Lower leg skin (tissue), 4 donors: ENCODE data around the gene CYBA. TPM values are rescaled to one million over a fixed set of nuclear protein-coding genes. Genes with fewer than 3 reads are reported as not detected.

Experiments
- DNase-seq, 2 donors: peaks; one replicate each; pipeline ENCODE4 v3.0.0-alpha.2; 2019; ENCODE audit warnings: low spot score in 2 of 2
- H3K4me3 ChIP-seq: fragments of 200-600 bp; sonication (generic); 2 replicates; pipeline ENCODE4 v1.5.1; 2017; ENCODE audit warnings: mild to moderate bottlenecking, low read depth; ENCODE audit not compliant: poor library complexity, severe bottlenecking
- CTCF ChIP-seq, 3 donors: fragments of 450-650 bp; IDR thresholded peaks; one replicate each; pipeline ENCODE4 v1.5.1; 2016; ENCODE audit warnings: antibody characterized with exemption in 3 of 3, mild to moderate bottlenecking in 3 of 3, moderate library complexity in 2 of 3
- POLR2A ChIP-seq, 2 donors: fragments of 450-650 bp; IDR thresholded peaks; one replicate each; pipeline ENCODE4 v1.6.1; 2016 to 2017; ENCODE audit warnings: antibody characterized with exemption in 2 of 2, mild to moderate bottlenecking in 1 of 2, moderate library complexity in 1 of 2
- WGBS, 2 donors: methylation state at CpG; one replicate each; pipeline ENCODE4 v1.1.5; 2018; 5-methylcytosine and 5-hydroxymethylcytosine counted together
- intact Hi-C: fragments of 100-400 bp; cut with DNase I; formaldehyde crosslinking; loops from one replicate; pipeline ENCODE4 v1.15.0; 2023; ENCODE audit warnings: low total_unique reads
- total RNA-seq, 4 donors: library from RNA; depleted of rRNA; stranded (reverse); fragments of >200 nt; gene quantifications; one replicate each; pipeline ENCODE4 v1.1.0, GENCODE V29; 2016

CYBA gene
- total RNA-seq, 4 donors from 2014 or later, result 30.5 to 93.2 (median 44.7) TPM

DNA sequence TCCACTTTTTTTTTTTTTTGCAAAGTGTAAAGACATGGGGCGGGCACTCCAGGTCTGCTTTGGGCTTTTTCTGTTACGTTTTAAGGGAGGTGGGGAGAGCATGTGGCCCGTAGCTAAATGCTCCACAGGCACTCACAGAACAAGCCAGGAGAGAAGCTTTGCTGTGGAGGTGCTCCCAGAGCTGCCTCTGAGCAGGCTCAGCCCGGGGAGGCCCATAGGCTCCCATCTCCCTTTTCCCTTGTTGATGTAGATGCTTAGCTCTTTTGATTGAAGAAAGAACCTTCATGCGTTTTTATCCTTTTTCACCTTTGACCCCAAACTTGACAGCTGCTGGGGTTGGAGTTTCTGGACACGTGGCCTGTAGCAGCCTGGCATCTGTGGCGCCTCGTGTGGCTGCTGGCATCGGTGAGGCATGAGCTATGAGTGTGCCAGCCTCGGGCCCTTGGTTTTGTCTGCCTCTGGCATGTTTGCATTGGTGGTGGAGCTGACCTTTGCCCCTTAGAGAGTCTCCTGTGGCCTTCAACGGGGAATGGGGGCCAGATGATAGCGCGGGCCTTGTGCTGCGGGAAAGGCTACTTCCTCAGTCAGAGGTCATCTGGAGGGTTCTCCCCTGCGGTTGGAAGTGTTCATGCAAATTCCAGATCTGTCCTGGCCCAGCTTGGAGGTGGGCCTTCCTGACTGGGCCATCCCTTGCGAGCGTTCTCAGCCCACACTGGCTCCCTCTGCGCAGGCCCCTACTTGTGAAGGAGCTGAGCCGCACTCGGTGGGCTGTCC, 32.5 kb downstream of the CYBA start:
- H3K4me3 ChIP-seq, result no peak overlapping the region
- WGBS, 2 donors, result 82 to 87% methylated on average over 19 to 20 of the region's 20 CpGs
- TF ChIP-seq CTCF (IDR thresholded peaks at IDR 0.05) (no peak), POLR2A (IDR thresholded peaks at IDR 0.05) (no peak)
- intact Hi-C loops, result no loop called here
- DNase-seq, result no peak

GRCh38 chr16:88617268-88618031, 33.4 kb downstream of the CYBA start:
- 88 to 91% methylated on average over 20 of the region's 20 CpGs for WGBS, 2 donors
- DNase-seq, result no peak
- no peak overlapping the region for H3K4me3 ChIP-seq
- intact Hi-C loops, result no loop called here
- TF ChIP-seq CTCF (IDR thresholded peaks at IDR 0.05), result no peak
- TF ChIP-seq POLR2A (IDR thresholded peaks at IDR 0.05), result no peak

DNA sequence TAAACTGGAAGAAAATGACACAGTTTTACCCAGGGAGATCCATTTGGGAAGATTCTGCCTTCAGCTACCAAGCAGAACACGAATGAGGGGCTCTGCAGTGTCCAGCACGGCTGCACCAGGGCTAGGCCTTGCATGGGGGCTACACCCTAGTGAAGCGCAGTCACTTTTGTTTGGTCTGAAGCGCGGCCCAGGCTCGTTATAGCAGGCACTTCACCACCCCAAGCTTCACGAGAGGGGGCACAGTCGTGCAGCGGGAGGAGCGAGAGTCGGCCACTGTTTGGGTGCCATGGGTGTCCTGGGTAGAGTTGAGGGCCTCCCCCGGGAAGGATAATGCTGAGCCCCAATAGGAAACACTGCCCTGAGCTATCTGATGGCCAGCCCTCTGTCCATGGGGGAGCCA, 34.1 kb downstream of the CYBA start:
- WGBS, 2 donors, result 78 to 84% methylated on average over 12 of the region's 12 CpGs
- no peak overlapping the region for H3K4me3 ChIP-seq
- intact Hi-C loops, result no loop called here
- DNase-seq, result no peak
- TF ChIP-seq CTCF (IDR thresholded peaks at IDR 0.05) (no peak), POLR2A (IDR thresholded peaks at IDR 0.05) (no peak)

GRCh38 chr16:88616320-88616719, 34.5 kb downstream of the CYBA start:
- DNase-seq, result no peak
- no peak overlapping the region for H3K4me3 ChIP-seq
- TF ChIP-seq POLR2A (IDR thresholded peaks at IDR 0.05) (no peak), CTCF (IDR thresholded peaks at IDR 0.05) (no peak)
- intact Hi-C loops, result no loop called here
- WGBS, 2 donors, result 50 to 66% methylated on average over 12 to 13 of the region's 13 CpGs

DNA sequence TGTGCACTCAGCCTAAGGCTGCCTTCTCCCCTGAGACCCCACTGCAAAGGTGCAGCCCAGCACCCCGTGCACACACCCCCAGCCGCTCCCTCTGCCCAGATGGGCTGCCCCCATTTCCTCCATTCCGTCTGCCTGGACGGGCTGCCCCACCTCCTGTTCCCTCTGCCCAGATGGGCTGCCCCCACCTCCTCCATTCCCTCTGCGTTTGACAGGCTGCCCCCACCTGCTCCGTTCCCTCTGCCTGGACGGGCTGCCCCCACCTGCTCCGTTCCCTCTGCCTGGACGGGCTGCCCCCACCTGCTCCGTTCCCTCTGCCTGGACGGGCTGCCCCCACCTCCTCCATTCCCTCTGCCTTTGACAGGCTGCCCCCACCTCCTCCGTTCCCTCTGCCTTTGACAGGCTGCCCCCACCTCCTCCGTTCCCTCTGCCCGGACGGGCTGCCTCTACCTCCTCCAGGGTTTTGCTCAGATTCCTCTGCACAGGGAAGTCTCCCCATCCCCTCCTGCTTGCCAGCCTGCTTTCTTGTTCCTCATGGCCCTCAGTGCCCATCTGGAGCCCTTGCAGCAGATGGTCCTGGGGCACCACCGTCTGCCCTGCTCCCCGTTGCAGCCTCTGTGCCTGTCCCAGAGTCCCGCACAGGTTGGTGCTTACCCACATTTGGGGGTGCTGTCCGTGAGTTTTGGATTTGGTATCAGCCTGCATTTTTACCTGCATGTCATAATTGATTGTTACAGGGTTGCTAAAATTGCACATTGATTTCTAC, 35.9 kb downstream of the CYBA start:
- DNase-seq, result no peak
- TF ChIP-seq POLR2A (IDR thresholded peaks at IDR 0.05), result no peak
- TF ChIP-seq CTCF (IDR thresholded peaks at IDR 0.05), result no peak
- intact Hi-C loops, result no loop called here
- 90 to 92% methylated on average over 19 of the region's 19 CpGs for WGBS, 2 donors
- H3K4me3 ChIP-seq, result no peak overlapping the region
